GM13976 (cell line): Measurements from ENCODE around the gene FGD4.

Experiments
- DNase-seq: peaks from one replicate; pipeline ENCODE4 v3.0.0; 2012; ENCODE audit warnings: low spot score
- CTCF ChIP-seq: IDR thresholded peaks from 2 replicates; pipeline ENCODE4 v1.5.1; 2012; ENCODE audit warnings: borderline replicate concordance, mild to moderate bottlenecking; ENCODE audit not compliant: insufficient read depth; ENCODE audit errors: extremely low read depth, missing control alignments, control extremely low read depth
- in situ Hi-C: fragments of 300-500 bp; cut with MboI; formaldehyde crosslinking; loops from one replicate; pipeline ENCODE4 v1.12.0; 2022; ENCODE audit warnings: low sequenced_read_pairs, mixed read lengths, inconsistent platforms; ENCODE audit not compliant: unreplicated experiment

The FGD4 gene

GRCh38 chr12:32627976-32628375, 228.6 kb downstream of the FGD4 start:
- in situ Hi-C loops = no loop called here
- no peak for TF ChIP-seq CTCF
- no peak for DNase-seq

- no peak for TF ChIP-seq CTCF
- in situ Hi-C loops = no loop called here
- DNase-seq = no peak
These were observed 242.0 kb downstream of the FGD4 start for GRCh38 chr12:32641287-32641901.

- no peak for DNase-seq
- TF ChIP-seq CTCF = no peak
- in situ Hi-C loops = no loop called here
These were observed 245.1 kb downstream of the FGD4 start for GRCh38 chr12:32644431-32644830.

GRCh38 chr12:32647275-32647674, 247.9 kb downstream of the FGD4 start:
- in situ Hi-C loops = no loop called here
- no peak for TF ChIP-seq CTCF
- DNase-seq = no peak

GRCh38 chr12:32650508-32650907, 251.2 kb downstream of the FGD4 start:
- no peak for DNase-seq
- in situ Hi-C loops = loop anchor here (25.0 kb wide), 1 partner anchor 988 kb away; the partner anchor contains the start of gene ETFBKMT
- TF ChIP-seq CTCF = no peak

- no peak for TF ChIP-seq CTCF
- in situ Hi-C loops = loop anchor here (25.0 kb wide), 1 partner anchor 989 kb away; the partner anchor contains the start of gene ETFBKMT
- no peak for DNase-seq
These were observed 252.0 kb downstream of the FGD4 start for GRCh38 chr12:32651151-32651955.

GRCh38 chr12:32651956-32652210, 252.5 kb downstream of the FGD4 start:
- in situ Hi-C loops = loop anchor here (25.0 kb wide), 1 partner anchor 990 kb away; the partner anchor contains the start of gene ETFBKMT
- no peak for TF ChIP-seq CTCF
- no peak for DNase-seq
